DMS79 (cell line): ENCODE results near the gene SCYGR8.
"Not testable (repeated sequence)": the region's sequence is repeated elsewhere in the genome, so short reads cannot be mapped to it uniquely, and the experiment has no call there.

ENCODE experiments used
- DNase-seq: peaks from one replicate; lab custom pipeline; 2025; lab: John Stamatoyannopoulos, UW

Gene SCYGR8

GRCh38 chr2:227745594-227745993, at the start of gene SCYGR8:
TSS of gene SCYGR8 (plus strand) at chr2:227745894. CDS start at chr2:227745894, 0 bp downstream.
- DNase-seq: no peak

- DNase-seq: no peak
Observed at GRCh38 chr2:227696990-227697679, 48.6 kb upstream of the SCYGR8 start.

- DNase-seq: no peak
Observed at GRCh38 chr2:227701556-227701955, 44.1 kb upstream of the SCYGR8 start.

- peak; percentile 2 for DNase-seq
Observed at GRCh38 chr2:227703280-227703732, 42.4 kb upstream of the SCYGR8 start.

- DNase-seq: peak; percentile 72
Observed at GRCh38 chr2:227703961-227704360, 41.7 kb upstream of the SCYGR8 start.

GRCh38 chr2:227706859-227707258, 38.8 kb upstream of the SCYGR8 start:
- no peak for DNase-seq

GRCh38 chr2:227707390-227707789, 38.3 kb upstream of the SCYGR8 start:
- no peak for DNase-seq

- DNase-seq: no peak
Observed at GRCh38 chr2:227710986-227711385, 34.7 kb upstream of the SCYGR8 start.

- DNase-seq: no peak
Observed at GRCh38 chr2:227713291-227713690, 32.4 kb upstream of the SCYGR8 start.

GRCh38 chr2:227716501-227716900, 29.2 kb upstream of the SCYGR8 start:
- DNase-seq: no peak

- peak; percentile 35 for DNase-seq
Observed at GRCh38 chr2:227717687-227718567, 27.8 kb upstream of the SCYGR8 start, which contains the start of gene SLC19A3. TSS of gene SLC19A3 (minus strand) at chr2:227718028. CDS start at chr2:227702318, 15,710 bp downstream.

GRCh38 chr2:227719641-227720040, 26.1 kb upstream of the SCYGR8 start:
- DNase-seq: no peak

- DNase-seq: no peak
Observed at GRCh38 chr2:227720680-227721079, 25.0 kb upstream of the SCYGR8 start.

GRCh38 chr2:227722821-227723220, 22.9 kb upstream of the SCYGR8 start:
- not testable (repeated sequence) for DNase-seq

- DNase-seq: no peak
Observed at GRCh38 chr2:227724394-227725039, 21.2 kb upstream of the SCYGR8 start, which contains the start of gene SCYGR6. TSS of gene SCYGR6 (minus strand) at chr2:227724757. CDS start at chr2:227724757, 0 bp downstream.

- no peak for DNase-seq
Observed at GRCh38 chr2:227728035-227728434, 17.7 kb upstream of the SCYGR8 start, which contains the start of gene SCYGR7. TSS of gene SCYGR7 (plus strand) at chr2:227728335. CDS start at chr2:227728335, 0 bp downstream.

- DNase-seq: no peak
Observed at GRCh38 chr2:227739351-227739750, 6.3 kb upstream of the SCYGR8 start.

- DNase-seq: not testable (repeated sequence)
Observed at GRCh38 chr2:227740705-227741104, 5.0 kb upstream of the SCYGR8 start.

GRCh38 chr2:227748079-227748478, 2.4 kb downstream of the SCYGR8 start:
- DNase-seq: no peak

- not testable (repeated sequence) for DNase-seq
Observed at GRCh38 chr2:227756261-227756660, 10.6 kb downstream of the SCYGR8 start.

GRCh38 chr2:227759411-227760118, 13.9 kb downstream of the SCYGR8 start:
- DNase-seq: no peak
